Nephron progenitor cell (in vitro differentiated cells): Measurements from ENCODE around the gene P3H4.

Source experiments
- DNase-seq: peaks from one replicate; pipeline ENCODE4 v3.0.0; 2021
- H3K27ac Mint-ChIP-seq: 2 replicates; pipeline ENCODE4 v1.8.0; 2021; ENCODE audit warnings: mild to moderate bottlenecking, moderate library complexity, mixed read lengths
- H3K27me3 Mint-ChIP-seq: 2 replicates; pipeline ENCODE4 v1.8.0; 2021; ENCODE audit warnings: mild to moderate bottlenecking, low read depth, mixed read lengths; ENCODE audit not compliant: poor library complexity
- H3K36me3 Mint-ChIP-seq: 2 replicates; pipeline ENCODE4 v1.8.0; 2021; ENCODE audit warnings: low read depth, mixed read lengths
- H3K4me1 Mint-ChIP-seq: 2 replicates; pipeline ENCODE4 v1.8.0; 2021; ENCODE audit warnings: mixed read lengths
- H3K4me3 Mint-ChIP-seq: 2 replicates; pipeline ENCODE4 v1.8.0; 2021; ENCODE audit warnings: mild to moderate bottlenecking, moderate library complexity, mixed read lengths
- H3K9me3 Mint-ChIP-seq: 2 replicates; pipeline ENCODE4 v1.8.0; 2021; ENCODE audit warnings: mild to moderate bottlenecking, moderate library complexity, mixed read lengths
- TF ChIP-seq, protein P1 (sequence below): fragments of 200-600 bp; sonication (generic); IDR thresholded peaks from 2 replicates; pipeline ENCODE4 v1.5.0; 2021; ENCODE audit warnings: antibody characterized with exemption

The P3H4 gene

DNA sequence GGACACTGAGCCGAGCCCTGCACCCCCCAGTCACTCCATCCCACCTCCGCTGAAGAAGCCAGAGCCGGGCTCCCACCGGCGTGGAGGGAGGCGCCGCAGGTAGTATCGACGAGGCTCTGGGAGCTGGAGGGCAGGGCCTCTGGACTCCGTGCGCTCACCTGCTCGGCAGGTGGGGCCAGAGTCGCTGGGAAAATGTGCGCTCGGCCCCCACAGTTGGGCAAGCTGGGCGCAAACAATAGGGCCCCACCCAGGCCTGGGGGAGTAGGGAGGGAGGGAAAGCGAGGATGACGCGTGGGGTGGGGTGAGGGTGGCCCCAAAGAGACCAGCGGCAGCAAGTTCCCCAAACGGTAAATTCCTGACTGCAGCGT lies 25.9 kb downstream of the P3H4 start:
- no peak for DNase-seq
- Mint-ChIP-seq H3K4me3 (peak overlapping the region; percentile 92), H3K27me3 (peaks cover 11% of the 10 kb centered on the region), H3K36me3 (peaks cover 11% of the 10 kb centered on the region), H3K9me3 (no peaks in the 10 kb centered on the region), H3K4me1 (peaks cover 51% of the 10 kb centered on the region), H3K27ac (peak overlapping the region; percentile 95)
- TF ChIP-seq, protein P1, sequence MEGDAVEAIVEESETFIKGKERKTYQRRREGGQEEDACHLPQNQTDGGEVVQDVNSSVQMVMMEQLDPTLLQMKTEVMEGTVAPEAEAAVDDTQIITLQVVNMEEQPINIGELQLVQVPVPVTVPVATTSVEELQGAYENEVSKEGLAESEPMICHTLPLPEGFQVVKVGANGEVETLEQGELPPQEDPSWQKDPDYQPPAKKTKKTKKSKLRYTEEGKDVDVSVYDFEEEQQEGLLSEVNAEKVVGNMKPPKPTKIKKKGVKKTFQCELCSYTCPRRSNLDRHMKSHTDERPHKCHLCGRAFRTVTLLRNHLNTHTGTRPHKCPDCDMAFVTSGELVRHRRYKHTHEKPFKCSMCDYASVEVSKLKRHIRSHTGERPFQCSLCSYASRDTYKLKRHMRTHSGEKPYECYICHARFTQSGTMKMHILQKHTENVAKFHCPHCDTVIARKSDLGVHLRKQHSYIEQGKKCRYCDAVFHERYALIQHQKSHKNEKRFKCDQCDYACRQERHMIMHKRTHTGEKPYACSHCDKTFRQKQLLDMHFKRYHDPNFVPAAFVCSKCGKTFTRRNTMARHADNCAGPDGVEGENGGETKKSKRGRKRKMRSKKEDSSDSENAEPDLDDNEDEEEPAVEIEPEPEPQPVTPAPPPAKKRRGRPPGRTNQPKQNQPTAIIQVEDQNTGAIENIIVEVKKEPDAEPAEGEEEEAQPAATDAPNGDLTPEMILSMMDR = no peak

DNA sequence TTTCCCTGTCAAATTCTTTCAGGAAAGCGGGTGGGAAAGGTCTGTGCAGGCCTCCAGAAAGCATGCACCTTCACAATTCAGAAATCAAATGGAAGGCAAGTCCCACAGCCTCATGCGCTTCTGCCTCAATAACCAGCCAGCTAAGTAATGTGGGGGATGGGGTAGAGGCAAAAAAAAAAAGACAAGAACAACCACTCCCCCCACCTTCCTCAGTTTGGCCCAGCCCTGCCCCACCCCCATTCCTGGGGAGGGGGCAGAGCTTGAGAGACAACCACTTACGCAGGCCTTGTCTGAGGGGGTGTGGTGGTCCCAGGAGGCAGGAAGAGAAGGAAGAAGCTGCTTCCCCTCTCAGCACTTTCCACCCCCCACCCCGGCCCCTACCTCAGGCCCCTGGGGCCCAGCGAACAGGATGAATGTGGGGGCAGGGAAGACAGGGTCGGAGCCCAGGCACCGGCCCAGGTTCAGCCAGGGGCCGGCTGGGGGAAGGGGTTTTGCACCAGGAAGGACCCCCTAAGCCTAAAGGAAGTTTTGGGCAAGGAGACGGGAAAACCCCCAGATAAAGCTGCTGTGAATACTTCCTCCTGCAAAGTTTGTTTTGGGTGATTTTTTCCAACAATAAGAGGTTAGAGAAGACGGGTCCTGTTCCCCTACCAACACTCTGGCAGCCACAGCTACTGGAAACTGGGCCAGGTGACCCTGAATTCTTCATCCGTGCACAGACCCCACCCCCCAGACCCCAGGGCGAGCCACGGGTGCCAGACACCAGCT lies 26.5 kb downstream of the P3H4 start:
- H3K4me1 Mint-ChIP-seq = peaks cover 50% of the 10 kb centered on the region
- peaks cover 11% of the 10 kb centered on the region for H3K36me3 Mint-ChIP-seq
- no peaks in the 10 kb centered on the region for H3K9me3 Mint-ChIP-seq
- peak overlapping the region; percentile 92 for H3K4me3 Mint-ChIP-seq
- TF ChIP-seq, protein P1 = no peak
- peak overlapping the region; percentile 97 for H3K27ac Mint-ChIP-seq
- peak; percentile 69 for DNase-seq
- H3K27me3 Mint-ChIP-seq = peaks cover 8% of the 10 kb centered on the region

DNA sequence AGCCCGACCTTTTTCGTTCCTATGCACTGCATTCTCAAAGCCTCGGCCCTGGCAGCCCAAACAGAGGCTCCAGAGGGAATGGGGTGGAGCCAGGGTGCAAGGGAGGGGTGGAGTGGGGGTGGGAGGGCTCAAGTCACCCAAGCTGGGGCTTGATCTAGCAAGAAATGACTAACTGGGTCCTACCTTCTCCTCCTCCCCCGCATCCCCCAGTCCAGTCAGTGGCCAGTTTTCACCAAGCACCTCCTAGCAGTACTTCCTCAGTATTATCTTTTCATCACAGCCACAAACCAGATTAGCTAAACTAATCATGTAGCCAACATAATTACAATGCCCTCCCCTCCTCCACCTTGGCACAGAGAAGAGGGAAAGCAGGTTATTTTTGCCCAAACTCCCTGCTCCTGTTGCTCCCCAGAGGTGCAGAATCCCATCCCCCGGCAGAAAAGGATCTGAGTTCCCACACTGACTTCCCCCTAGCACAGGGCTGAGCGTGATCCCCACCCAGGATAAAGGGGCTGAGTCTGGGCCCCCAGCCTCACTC lies 27.5 kb downstream of the P3H4 start:
- H3K4me3 Mint-ChIP-seq = peak overlapping the region; percentile 92

DNA sequence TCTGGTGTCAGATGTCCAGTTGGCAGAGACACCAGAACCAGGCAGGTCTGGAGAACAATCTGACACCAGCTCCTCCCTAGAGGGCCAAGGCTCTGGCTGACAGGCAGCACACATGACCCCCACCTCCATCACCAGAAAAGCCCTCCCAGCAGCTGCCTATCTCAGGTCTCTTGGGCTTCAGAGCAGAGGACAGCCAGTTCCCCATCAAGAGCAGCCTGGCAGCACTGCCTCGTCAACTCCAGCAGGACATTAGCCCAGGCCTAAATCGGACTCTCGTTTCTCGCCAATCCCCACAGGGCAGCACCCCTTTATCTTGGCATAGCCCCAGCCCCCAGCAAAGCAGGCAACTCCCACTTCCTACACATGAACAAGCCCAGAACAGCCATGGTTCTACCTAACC lies 29.6 kb downstream of the P3H4 start:
- Mint-ChIP-seq H3K4me3 (peak overlapping the region; percentile 55), H3K9me3 (no peaks in the 10 kb centered on the region), H3K36me3 (peaks cover 11% of the 10 kb centered on the region), H3K4me1 (peaks cover 59% of the 10 kb centered on the region), H3K27me3 (no peaks in the 10 kb centered on the region), H3K27ac (peak overlapping the region; percentile 89)
- TF ChIP-seq, protein P1 = no peak
- DNase-seq = no peak

More for the DNA sequence above, 27.5 kb downstream of the P3H4 start:
- TF ChIP-seq, protein P1 = no peak
- Mint-ChIP-seq H3K36me3 (peaks cover 11% of the 10 kb centered on the region), H3K4me1 (peaks cover 46% of the 10 kb centered on the region), H3K9me3 (no peaks in the 10 kb centered on the region), H3K27me3 (peaks cover 4% of the 10 kb centered on the region), H3K27ac (peak overlapping the region; percentile 97)
- peak; percentile 38 for DNase-seq

DNA sequence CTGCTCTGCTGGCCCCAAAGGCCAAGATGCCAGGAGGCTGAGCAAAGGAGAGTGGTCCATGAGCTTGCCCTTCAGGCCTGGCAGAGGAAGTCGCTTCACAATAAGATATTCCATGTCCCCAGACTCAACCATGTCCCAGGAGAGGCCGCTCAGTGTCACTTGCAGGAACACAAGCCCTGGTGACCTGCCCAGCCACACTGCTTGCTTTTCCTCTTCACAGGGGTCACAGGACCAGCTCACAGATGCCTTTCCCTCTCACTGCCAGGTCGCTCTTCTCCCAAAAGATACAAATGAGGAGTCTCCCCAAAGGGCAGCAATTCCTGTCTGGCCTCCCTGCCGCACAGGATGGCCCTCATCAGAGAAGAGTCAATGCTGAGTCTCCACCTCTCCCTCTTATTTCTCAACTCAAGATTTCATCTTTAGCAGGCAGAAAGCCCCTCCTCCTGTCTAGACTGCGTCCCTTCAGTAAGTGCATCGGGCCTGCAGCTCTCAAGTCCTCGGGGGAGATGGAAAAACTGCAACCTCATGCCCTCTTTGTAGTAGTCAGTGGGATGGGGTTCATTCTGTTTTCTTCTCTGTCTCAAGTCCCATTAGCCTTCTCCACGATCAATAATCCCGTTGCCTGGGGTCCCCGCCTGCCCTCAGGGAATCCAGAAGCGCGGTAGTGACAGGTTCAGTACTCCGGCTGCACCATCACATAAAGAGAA lies 30.2 kb downstream of the P3H4 start:
- Mint-ChIP-seq H3K27ac (peak overlapping the region; percentile 89), H3K4me1 (peaks cover 63% of the 10 kb centered on the region), H3K36me3 (peaks cover 11% of the 10 kb centered on the region), H3K9me3 (no peaks in the 10 kb centered on the region), H3K4me3 (peak overlapping the region; percentile 55), H3K27me3 (no peaks in the 10 kb centered on the region)
- no peak for DNase-seq
- TF ChIP-seq, protein P1 = no peak
